ENCODE results near the gene MON1B.

Gene MON1B

GRCh38 chr16:77211880-77212740 is 21.1 kb downstream of the MON1B start:
- DNase-seq (peak; percentile 65 to 72 (median 65)), ATAC-seq (replicated peaks) (peak; percentile 82)
- peak overlapping the region; percentile 78 to 83 for H3K27ac Mint-ChIP-seq
- H3K9me3 Mint-ChIP-seq = no peaks in the 10 kb centered on the region
- H3K36me3 Mint-ChIP-seq (ENCODE audit: insufficient read depth) = peaks cover 8% of the 10 kb centered on the region
- H3K27me3 Mint-ChIP-seq = no peaks in the 10 kb centered on the region
- H3K4me3 Mint-ChIP-seq = peak overlapping the region; percentile 79 to 88
- H3K4me1 Mint-ChIP-seq (ENCODE audit: low read depth in 2 of 2) = peaks cover 10% of the 10 kb centered on the region in 2 donors

- H3K4me3 Mint-ChIP-seq = peak overlapping the region; percentile 79 to 88
- peaks cover 8% of the 10 kb centered on the region for H3K36me3 Mint-ChIP-seq (ENCODE audit: insufficient read depth)
- ATAC-seq (replicated peaks) (peak; percentile 77), DNase-seq (peak; percentile 65 to 71 (median 69))
- H3K27ac Mint-ChIP-seq = peak overlapping the region; percentile 78 to 83
- H3K27me3 Mint-ChIP-seq = no peaks in the 10 kb centered on the region
- no peaks in the 10 kb centered on the region for H3K9me3 Mint-ChIP-seq
- H3K4me1 Mint-ChIP-seq (ENCODE audit: low read depth in 2 of 2) = peaks cover 10% of the 10 kb centered on the region in 2 donors
Measured at GRCh38 chr16:77212741-77213541, 22.0 kb downstream of the MON1B start.

- Mint-ChIP-seq H3K27ac (peak overlapping the region in 1 of 2 donors; percentile 78), H3K4me3 (peak overlapping the region; percentile 79 to 88), H3K27me3 (no peaks in the 10 kb centered on the region), H3K9me3 (no peaks in the 10 kb centered on the region), H3K36me3 (ENCODE audit: insufficient read depth) (peaks cover 8% of the 10 kb centered on the region), H3K4me1 (ENCODE audit: low read depth in 2 of 2) (peaks cover 10% of the 10 kb centered on the region in 2 donors)
- no peak for ATAC-seq (replicated peaks)
- DNase-seq = no peak
Measured at GRCh38 chr16:77213542-77214106, 22.6 kb downstream of the MON1B start.

GRCh38 chr16:77214411-77215138 is 23.6 kb downstream of the MON1B start:
- peaks cover 10% of the 10 kb centered on the region in 2 donors for H3K4me1 Mint-ChIP-seq (ENCODE audit: low read depth in 2 of 2)
- H3K4me3 Mint-ChIP-seq = no peak overlapping the region

GRCh38 chr16:77219437-77219836 is 28.4 kb downstream of the MON1B start:
- Mint-ChIP-seq H3K27ac (no peak overlapping the region), H3K4me1 (ENCODE audit: low read depth in 2 of 2) (no peaks in the 10 kb centered on the region), H3K4me3 (no peak overlapping the region), H3K27me3 (peaks cover 3 to 4% of the 10 kb centered on the region in 2 donors), H3K36me3 (ENCODE audit: insufficient read depth) (no peaks in the 10 kb centered on the region), H3K9me3 (no peaks in the 10 kb centered on the region)
- ATAC-seq (replicated peaks) = no peak
- no peak for DNase-seq

More at GRCh38 chr16:77214411-77215138, 23.6 kb downstream of the MON1B start:
- DNase-seq (no peak), ATAC-seq (replicated peaks) (no peak)
- Mint-ChIP-seq H3K27ac (no peak overlapping the region), H3K36me3 (ENCODE audit: insufficient read depth) (peaks cover 8% of the 10 kb centered on the region), H3K27me3 (no peaks in the 10 kb centered on the region), H3K9me3 (no peaks in the 10 kb centered on the region)

GRCh38 chr16:77220427-77220826 is 29.4 kb downstream of the MON1B start:
- ATAC-seq (replicated peaks) (no peak), DNase-seq (no peak)
- H3K27me3 Mint-ChIP-seq = peaks cover 13 to 14% of the 10 kb centered on the region in 2 donors
- no peak overlapping the region for H3K27ac Mint-ChIP-seq
- no peak overlapping the region for H3K4me3 Mint-ChIP-seq
- no peaks in the 10 kb centered on the region for H3K36me3 Mint-ChIP-seq (ENCODE audit: insufficient read depth)
- H3K4me1 Mint-ChIP-seq (ENCODE audit: low read depth in 2 of 2) = no peaks in the 10 kb centered on the region
- no peaks in the 10 kb centered on the region for H3K9me3 Mint-ChIP-seq

GRCh38 chr16:77221482-77221881 is 30.5 kb downstream of the MON1B start:
- ATAC-seq (replicated peaks) = no peak

GRCh38 chr16:77223184-77223583 is 32.2 kb downstream of the MON1B start:
- Mint-ChIP-seq H3K9me3 (no peaks in the 10 kb centered on the region), H3K27ac (no peak overlapping the region)

More at GRCh38 chr16:77221482-77221881, 30.5 kb downstream of the MON1B start:
- Mint-ChIP-seq H3K36me3 (ENCODE audit: insufficient read depth) (no peaks in the 10 kb centered on the region), H3K27ac (no peak overlapping the region), H3K27me3 (peaks cover 19% of the 10 kb centered on the region in 2 donors), H3K4me3 (no peak overlapping the region), H3K4me1 (ENCODE audit: low read depth in 2 of 2) (no peaks in the 10 kb centered on the region), H3K9me3 (no peaks in the 10 kb centered on the region)
- DNase-seq = no peak

GRCh38 chr16:77225182-77225581 is 34.2 kb downstream of the MON1B start:
- no peak for DNase-seq
- no peak overlapping the region for H3K27ac Mint-ChIP-seq
- no peaks in the 10 kb centered on the region for H3K36me3 Mint-ChIP-seq (ENCODE audit: insufficient read depth)
- ATAC-seq (replicated peaks) = no peak
- H3K4me3 Mint-ChIP-seq = no peak overlapping the region
- no peaks in the 10 kb centered on the region for H3K9me3 Mint-ChIP-seq
- H3K27me3 Mint-ChIP-seq = peaks cover 33 to 41% of the 10 kb centered on the region in 2 donors
- no peaks in the 10 kb centered on the region for H3K4me1 Mint-ChIP-seq (ENCODE audit: low read depth in 2 of 2)

More at GRCh38 chr16:77223184-77223583, 32.2 kb downstream of the MON1B start:
- DNase-seq = no peak
- no peak overlapping the region for H3K4me3 Mint-ChIP-seq
- peaks cover 28 to 32% of the 10 kb centered on the region in 2 donors for H3K27me3 Mint-ChIP-seq
- ATAC-seq (replicated peaks) = no peak
- H3K4me1 Mint-ChIP-seq (ENCODE audit: low read depth in 2 of 2) = no peaks in the 10 kb centered on the region
- H3K36me3 Mint-ChIP-seq (ENCODE audit: insufficient read depth) = no peaks in the 10 kb centered on the region

- H3K4me3 Mint-ChIP-seq = no peak overlapping the region
- H3K27me3 Mint-ChIP-seq = peaks cover 47 to 54% of the 10 kb centered on the region in 2 donors
- DNase-seq (no peak), ATAC-seq (replicated peaks) (no peak)
- no peaks in the 10 kb centered on the region for H3K36me3 Mint-ChIP-seq (ENCODE audit: insufficient read depth)
- no peaks in the 10 kb centered on the region for H3K9me3 Mint-ChIP-seq
- no peaks in the 10 kb centered on the region for H3K4me1 Mint-ChIP-seq (ENCODE audit: low read depth in 2 of 2)
- no peak overlapping the region for H3K27ac Mint-ChIP-seq
Measured at GRCh38 chr16:77227745-77228144, 36.8 kb downstream of the MON1B start.

- Mint-ChIP-seq H3K4me3 (no peak overlapping the region), H3K27me3 (peaks cover 36 to 57% of the 10 kb centered on the region in 2 donors), H3K4me1 (ENCODE audit: low read depth in 2 of 2) (peaks cover under 1 to 2% of the 10 kb centered on the region in 2 donors), H3K36me3 (ENCODE audit: insufficient read depth) (no peaks in the 10 kb centered on the region), H3K27ac (no peak overlapping the region), H3K9me3 (no peaks in the 10 kb centered on the region)
- no peak for DNase-seq
- no peak for ATAC-seq (replicated peaks)
Measured at GRCh38 chr16:77231047-77231446, 40.1 kb downstream of the MON1B start.

GRCh38 chr16:77233799-77234519 is 43.0 kb downstream of the MON1B start:
- Mint-ChIP-seq H3K4me3 (no peak overlapping the region), H3K4me1 (ENCODE audit: low read depth in 2 of 2) (peaks cover 5 to 6% of the 10 kb centered on the region in 2 donors), H3K27me3 (peaks cover 33 to 54% of the 10 kb centered on the region in 2 donors), H3K27ac (no peak overlapping the region), H3K9me3 (no peaks in the 10 kb centered on the region), H3K36me3 (ENCODE audit: insufficient read depth) (no peaks in the 10 kb centered on the region)
- DNase-seq (no peak), ATAC-seq (replicated peaks) (no peak)
